ENCODE measurements around the gene PAPPA. TPM values are rescaled to one million over a fixed set of nuclear protein-coding genes. Genes with fewer than 3 reads are reported as not detected.

The PAPPA gene
- polyA plus RNA-seq, 3 donors, result 0.24 to 2.9 (median 2.0) TPM

DNA sequence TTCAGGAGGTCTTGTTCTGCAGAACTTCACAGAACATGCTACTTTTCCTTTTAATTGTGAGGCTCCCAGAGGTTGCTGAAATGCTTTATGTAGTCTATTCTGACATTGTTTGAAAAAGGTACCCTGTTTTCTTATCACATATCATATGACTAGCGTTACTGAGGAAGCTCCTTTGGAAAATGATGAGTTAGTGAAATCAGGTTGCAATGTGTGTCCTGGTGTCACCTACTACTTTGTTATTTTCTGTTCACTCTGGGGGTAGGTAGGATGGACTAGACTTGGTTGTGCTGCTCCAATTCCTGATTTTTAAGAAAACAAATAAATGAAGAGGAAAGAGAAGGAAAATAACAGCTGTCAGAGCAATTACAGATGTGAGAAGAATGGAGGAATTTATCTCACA is 93.7 kb downstream of the PAPPA start:
- WGBS, 3 donors, result 78 to 84% (median 80%) methylated on average over 1 of the region's 1 CpG
- no peak overlapping the region for H3K27ac ChIP-seq (ENCODE audit: low read depth, low read length)

- H3K27ac ChIP-seq (ENCODE audit: low read depth, low read length), result no peak overlapping the region
- 69 to 86% (median 85%) methylated on average over 2 of the region's 2 CpGs for WGBS, 3 donors
Observed at GRCh38 chr9:116247791-116248374, 94.3 kb downstream of the PAPPA start.

- 82% methylated on average over 4 of the region's 4 CpGs for WGBS, 3 donors
- no peak overlapping the region for H3K27ac ChIP-seq (ENCODE audit: low read depth, low read length)
Observed at GRCh38 chr9:116250891-116251290, 97.3 kb downstream of the PAPPA start.

- no peak overlapping the region for H3K27ac ChIP-seq (ENCODE audit: low read depth, low read length)
- WGBS, 3 donors, result 52 to 57% (median 56%) methylated on average over 5 of the region's 5 CpGs
Observed at GRCh38 chr9:116251366-116251765, 97.8 kb downstream of the PAPPA start.

DNA sequence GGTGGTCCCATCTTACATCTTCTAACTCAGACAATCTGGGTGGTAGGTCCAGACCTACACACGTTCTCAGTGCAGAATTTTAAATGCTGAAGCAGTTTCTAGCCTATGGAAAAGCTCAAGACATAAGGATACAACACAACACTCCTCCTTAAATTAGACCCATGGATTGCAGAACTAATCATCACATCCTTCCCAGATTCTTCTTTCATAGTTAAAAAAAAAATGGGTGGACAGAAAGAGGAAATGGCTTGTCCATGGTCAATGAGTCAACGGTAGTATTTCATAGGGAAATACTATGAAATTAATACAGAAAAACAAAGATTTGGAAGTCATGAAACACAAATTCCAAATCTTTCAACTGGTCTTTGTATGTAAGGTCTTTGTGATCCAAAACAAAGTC is 106.9 kb downstream of the PAPPA start:
- H3K27ac ChIP-seq (ENCODE audit: low read depth, low read length), result no peak overlapping the region
- 71 to 76% (median 72%) methylated on average over 2 of the region's 2 CpGs for WGBS, 3 donors

DNA sequence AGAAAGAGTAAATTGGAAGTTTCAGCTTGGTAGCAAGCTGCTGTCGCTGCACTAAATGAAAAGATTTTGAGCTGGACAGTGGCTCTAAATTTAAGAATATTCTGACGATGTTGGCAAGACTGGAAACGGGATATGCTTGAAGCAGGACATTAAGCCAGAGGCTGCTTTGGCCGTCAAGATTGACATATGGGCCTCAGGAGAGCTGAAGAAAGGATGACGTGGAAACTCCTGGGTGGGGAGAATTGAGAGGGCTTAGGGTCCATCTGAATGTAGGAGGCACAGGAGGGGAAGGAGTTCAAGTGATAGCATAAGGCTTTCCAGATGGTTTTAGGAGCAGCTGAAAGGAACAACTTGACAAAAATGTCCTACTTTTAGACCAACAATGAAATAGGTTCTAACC is 108.9 kb downstream of the PAPPA start:
- H3K27ac ChIP-seq (ENCODE audit: low read depth, low read length), result no peak overlapping the region
- WGBS, 3 donors, result 46 to 70% (median 53%) methylated on average over 5 of the region's 5 CpGs

- H3K27ac ChIP-seq (ENCODE audit: low read depth, low read length), result no peak overlapping the region
- 50 to 83% (median 79%) methylated on average over 1 of the region's 1 CpG for WGBS, 3 donors
Observed at GRCh38 chr9:116264361-116264760, 110.8 kb downstream of the PAPPA start.

- WGBS, 3 donors, result 68 to 75% (median 72%) methylated on average over 1 of the region's 1 CpG
- H3K27ac ChIP-seq (ENCODE audit: low read depth, low read length), result no peak overlapping the region
Observed at GRCh38 chr9:116267021-116267420, 113.4 kb downstream of the PAPPA start.

- 71 to 85% (median 82%) methylated on average over 2 of the region's 2 CpGs for WGBS, 3 donors
Observed at GRCh38 chr9:116269250-116269649, 115.7 kb downstream of the PAPPA start.

GRCh38 chr9:116270546-116270945 is 117.0 kb downstream of the PAPPA start:
- H3K27ac ChIP-seq (ENCODE audit: low read depth, low read length), result no peak overlapping the region
- WGBS, 3 donors, result 83 to 84% (median 83%) methylated on average over 3 of the region's 3 CpGs

More at GRCh38 chr9:116269250-116269649, 115.7 kb downstream of the PAPPA start:
- no peak overlapping the region for H3K27ac ChIP-seq (ENCODE audit: low read depth, low read length)

- 77 to 80% (median 79%) methylated on average over 7 of the region's 7 CpGs for WGBS, 3 donors
Observed at GRCh38 chr9:116271340-116271739, 117.7 kb downstream of the PAPPA start.

DNA sequence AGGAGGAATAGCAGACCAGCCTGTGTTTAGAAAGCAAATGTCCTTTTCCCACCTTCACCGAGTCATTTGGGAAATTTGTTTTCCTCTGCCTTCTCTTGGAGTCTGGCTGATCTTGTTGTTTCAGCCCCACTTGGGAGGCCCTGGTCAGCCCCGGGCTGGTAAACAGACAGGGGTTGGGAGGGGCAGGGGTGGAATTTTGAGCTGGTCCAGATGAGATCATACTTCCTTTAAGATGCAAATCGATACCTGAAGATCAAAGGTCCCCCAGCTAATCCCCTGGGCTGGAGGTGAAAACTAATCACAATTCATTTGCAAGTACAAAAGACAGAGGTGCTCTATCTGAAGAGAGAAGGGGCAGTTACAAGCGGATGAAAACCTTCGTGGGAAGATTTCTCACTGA is 118.4 kb downstream of the PAPPA start:
- 27 to 46% (median 44%) methylated on average over 5 of the region's 5 CpGs for WGBS, 3 donors
- H3K27ac ChIP-seq (ENCODE audit: low read depth, low read length), result no peak overlapping the region

More at GRCh38 chr9:116271340-116271739, 117.7 kb downstream of the PAPPA start:
- H3K27ac ChIP-seq (ENCODE audit: low read depth, low read length), result no peak overlapping the region

DNA sequence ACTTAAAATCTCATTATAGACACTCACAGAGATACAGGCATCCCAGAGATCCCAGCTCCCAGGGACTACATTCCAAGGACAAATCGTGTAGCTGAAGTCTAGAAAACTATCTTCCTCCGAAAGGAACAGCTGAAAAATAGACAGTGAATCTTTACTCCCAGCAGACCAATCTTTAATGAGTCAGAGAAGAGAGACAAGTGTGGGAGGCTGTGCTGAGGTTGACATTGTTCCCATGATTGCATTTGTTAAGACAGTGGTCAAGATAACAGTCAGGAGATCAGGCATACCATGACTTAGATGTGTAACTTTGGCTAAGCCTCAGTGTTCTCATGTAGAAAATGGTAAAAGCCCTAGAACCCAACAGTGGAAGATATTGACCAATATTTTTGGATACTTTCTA is 120.7 kb downstream of the PAPPA start:
- no peak overlapping the region for H3K27ac ChIP-seq (ENCODE audit: low read depth, low read length)
- 31 to 60% (median 44%) methylated on average over 2 of the region's 2 CpGs for WGBS, 3 donors

DNA sequence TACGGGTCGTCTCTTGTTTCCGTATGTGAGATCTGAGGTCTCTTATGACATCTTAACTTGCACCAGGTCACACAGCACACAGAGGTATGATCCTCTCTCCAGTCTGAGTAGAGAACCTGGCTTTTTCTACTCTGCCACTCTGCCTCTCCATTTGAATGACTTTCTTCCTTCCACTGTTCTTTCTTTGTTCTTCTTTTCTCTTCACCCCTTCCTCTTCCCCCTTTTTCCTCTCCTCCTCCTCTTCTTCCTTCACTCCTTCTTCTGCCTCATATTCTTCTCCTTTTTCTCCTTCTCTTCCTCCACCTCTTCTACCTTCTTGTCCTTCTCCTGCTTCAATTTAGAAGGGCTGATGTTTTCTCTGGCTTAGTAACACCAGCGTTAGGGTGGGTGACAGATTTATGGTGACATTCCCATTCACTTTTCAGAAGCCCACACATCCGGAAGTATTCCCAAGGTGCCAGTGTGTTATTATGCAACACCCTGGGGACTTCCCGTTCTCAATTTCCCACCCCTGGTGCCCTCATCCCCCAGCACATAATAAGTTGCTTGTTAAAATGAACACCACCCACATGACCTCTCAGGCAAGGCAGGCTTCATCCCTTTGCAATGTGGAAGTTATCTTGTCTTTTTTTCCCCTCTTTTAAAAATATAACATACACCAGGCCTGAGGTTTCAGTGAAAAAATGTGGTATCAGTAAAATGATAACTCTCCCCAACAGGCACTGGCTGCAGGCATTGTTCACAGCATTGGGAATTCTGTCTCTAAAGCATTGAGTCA is 122.0 kb downstream of the PAPPA start:
- H3K27ac ChIP-seq (ENCODE audit: low read depth, low read length), result no peak overlapping the region
- WGBS, 3 donors, result 50 to 57% (median 50%) methylated on average over 6 of the region's 6 CpGs

DNA sequence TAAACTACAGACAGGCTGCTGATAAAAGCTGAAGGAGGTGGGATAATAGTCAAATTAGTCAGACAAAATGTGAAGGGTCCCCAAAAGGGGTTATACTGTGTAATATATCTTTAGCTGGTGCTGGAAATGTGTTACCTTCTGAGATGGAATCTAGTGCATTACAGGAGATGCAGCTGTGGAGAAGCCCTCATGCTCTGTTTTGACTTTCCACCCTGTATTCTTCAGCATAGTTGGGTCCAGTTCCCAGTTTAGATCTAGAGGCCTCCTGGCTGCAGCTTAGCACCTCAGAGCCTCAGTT is 122.6 kb downstream of the PAPPA start:
- no peak overlapping the region for H3K27ac ChIP-seq (ENCODE audit: low read depth, low read length)

DNA sequence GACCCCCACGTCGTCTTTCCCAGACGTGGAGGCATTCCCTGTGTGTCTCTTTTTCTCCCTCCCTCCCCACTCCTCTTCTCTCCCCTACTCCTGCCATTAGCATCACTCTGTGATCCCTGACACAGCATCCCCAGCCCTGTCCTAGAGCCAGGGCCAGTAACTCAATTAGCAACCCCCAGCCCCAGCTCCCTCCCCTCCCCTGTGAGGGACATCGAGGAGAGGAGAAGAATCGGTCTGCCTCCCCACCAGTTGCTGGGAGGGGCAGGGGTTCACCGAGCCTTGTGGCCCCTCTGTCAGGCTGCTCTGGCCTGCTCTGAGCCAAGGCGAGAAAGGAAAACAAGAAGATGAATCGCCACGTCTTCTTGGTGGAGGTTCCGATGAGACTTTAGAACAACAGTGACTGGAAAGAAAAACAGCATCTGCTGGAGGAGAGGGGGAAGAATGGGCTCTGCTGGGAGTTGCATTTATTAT is 123.1 kb downstream of the PAPPA start:
- H3K27ac ChIP-seq (ENCODE audit: low read depth, low read length), result no peak overlapping the region
- 43 to 50% (median 48%) methylated on average over 10 of the region's 10 CpGs for WGBS, 3 donors

- 32 to 49% (median 45%) methylated on average over 1 of the region's 1 CpG for WGBS, 3 donors
- H3K27ac ChIP-seq (ENCODE audit: low read depth, low read length), result no peak overlapping the region
Observed at GRCh38 chr9:116278326-116278725, 124.7 kb downstream of the PAPPA start.

- no peak overlapping the region for H3K27ac ChIP-seq (ENCODE audit: low read depth, low read length)
- 47 to 61% (median 54%) methylated on average over 11 of the region's 11 CpGs for WGBS, 3 donors
Observed at GRCh38 chr9:116279230-116279629, 125.6 kb downstream of the PAPPA start.

DNA sequence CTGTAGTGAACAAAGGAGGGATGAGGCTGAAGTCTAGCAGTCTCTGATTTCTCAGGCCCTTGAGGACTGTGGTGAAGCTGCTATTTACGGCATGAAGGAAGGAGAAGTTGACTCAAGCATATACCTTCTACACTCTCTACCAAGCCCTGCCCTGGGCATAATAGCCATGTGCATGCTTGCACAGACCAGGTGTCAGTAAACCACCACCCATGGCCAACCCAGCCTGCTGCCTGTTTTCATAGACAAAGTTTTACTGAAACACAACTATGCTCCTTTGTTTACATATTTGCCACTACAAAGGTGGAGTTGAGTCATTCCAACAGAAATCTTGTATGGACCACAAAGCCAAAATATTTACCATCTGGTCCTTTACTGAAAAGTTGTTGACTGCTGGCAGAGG is 126.9 kb downstream of the PAPPA start:
- WGBS, 3 donors, result 90 to 94% (median 93%) methylated on average over 1 of the region's 1 CpG
- H3K27ac ChIP-seq (ENCODE audit: low read depth, low read length), result no peak overlapping the region

DNA sequence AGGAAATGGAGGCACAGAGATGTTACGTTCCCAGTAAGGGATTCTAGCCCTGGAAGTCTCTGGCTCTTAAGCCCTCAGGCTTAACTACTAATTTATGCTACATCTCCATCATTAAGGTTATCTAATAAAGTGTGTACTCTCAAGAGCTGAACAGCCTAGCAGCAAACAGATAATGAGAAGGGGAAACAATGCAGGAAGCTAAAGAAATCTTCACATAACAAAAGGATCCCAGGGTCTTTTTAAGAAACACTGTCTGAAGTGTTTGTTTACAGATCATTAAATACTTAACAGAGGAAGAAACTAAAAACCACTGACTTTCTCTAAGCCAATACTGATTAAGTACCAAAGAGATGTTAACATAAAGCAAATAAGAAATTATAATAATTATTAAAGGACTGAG is 129.0 kb downstream of the PAPPA start:
- 77 to 90% (median 82%) methylated on average over 1 of the region's 1 CpG for WGBS, 3 donors
- H3K27ac ChIP-seq (ENCODE audit: low read depth, low read length), result no peak overlapping the region
